ENCODE results near the gene ERMP1. TPM values are rescaled to one million over a fixed set of nuclear protein-coding genes. Genes with fewer than 3 reads are reported as not detected.

Gene ERMP1
- polyA plus RNA-seq, 1 of the 3 experiments (the other 2 are of a cell fraction) = 5.9 TPM

DNA sequence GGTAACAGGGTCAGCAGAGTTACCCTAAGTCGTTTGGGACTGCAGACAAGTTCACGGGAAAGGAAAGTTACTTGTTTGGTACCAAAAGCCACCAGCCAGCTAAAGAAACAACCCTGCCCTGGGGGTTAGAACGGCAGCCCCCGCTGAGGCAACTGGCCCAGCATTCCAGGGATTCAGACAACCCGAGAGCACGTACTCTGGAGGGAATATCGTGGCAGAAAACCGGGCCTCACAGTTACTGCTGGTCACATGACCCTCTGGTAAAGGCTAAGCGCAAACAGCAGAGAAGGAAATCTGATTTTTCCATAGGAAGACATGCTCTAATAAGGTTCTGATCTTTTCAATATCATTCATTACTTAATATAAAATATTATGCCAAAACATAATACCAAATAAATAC, 35.3 kb upstream of the ERMP1 start:
- Histone ChIP-seq H2AFZ (ENCODE audit: low read depth) (no peak overlapping the region), H3K27ac (ENCODE audit: low read depth in 2 of 2, low read length in 1 of 2) (no peak overlapping the region), H3K9me2 (no peaks in the 10 kb centered on the region), H3K4me3 (ENCODE audit: low read depth in 2 of 2, low read length in 1 of 2) (no peak overlapping the region), H3K9me3 (no peaks in the 10 kb centered on the region), H3F3A (replicated peaks; ENCODE audit: insufficient read depth) (no peaks in the 10 kb centered on the region), H3K4me2 (no peak overlapping the region), H3K79me2 (ENCODE audit: insufficient read depth) (no peaks in the 10 kb centered on the region), H3K9ac (no peak overlapping the region), H3K36me3 (replicated peaks in 1 of 2; ENCODE audit: control insufficient read depth in 1 of 2, insufficient read depth in 2 of 2, low read length in 1 of 2) (no peaks in the 10 kb centered on the region), H3K4me1 (ENCODE audit: control insufficient read depth in 1 of 2, insufficient read depth in 2 of 2, low read depth in 1 of 2, low read length in 1 of 2) (no peaks in the 10 kb centered on the region), H3K27me3 (ENCODE audit: insufficient read depth) (no peaks in the 10 kb centered on the region), H4K20me1 (ENCODE audit: insufficient read depth) (no peaks in the 10 kb centered on the region)
- TF ChIP-seq, protein P1, sequence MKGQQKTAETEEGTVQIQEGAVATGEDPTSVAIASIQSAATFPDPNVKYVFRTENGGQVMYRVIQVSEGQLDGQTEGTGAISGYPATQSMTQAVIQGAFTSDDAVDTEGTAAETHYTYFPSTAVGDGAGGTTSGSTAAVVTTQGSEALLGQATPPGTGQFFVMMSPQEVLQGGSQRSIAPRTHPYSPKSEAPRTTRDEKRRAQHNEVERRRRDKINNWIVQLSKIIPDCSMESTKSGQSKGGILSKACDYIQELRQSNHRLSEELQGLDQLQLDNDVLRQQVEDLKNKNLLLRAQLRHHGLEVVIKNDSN (IDR thresholded peaks at IDR 0.05; ENCODE audit: borderline replicate concordance, low read depth) = no peak
- TF ChIP-seq JUND (IDR thresholded peaks at IDR 0.05) (no peak), YY1 (IDR thresholded peaks at IDR 0.05; ENCODE audit: low read depth) (no peak), RAD21 (IDR thresholded peaks at IDR 0.05; ENCODE audit: low read length) (no peak), FOXJ3 (CRISPR knock-in tag; IDR thresholded peaks at IDR 0.05) (no peak), NRF1 (IDR thresholded peaks at IDR 0.05; ENCODE audit: low read depth, low read length) (no peak)
- TF ChIP-seq, protein P2, sequence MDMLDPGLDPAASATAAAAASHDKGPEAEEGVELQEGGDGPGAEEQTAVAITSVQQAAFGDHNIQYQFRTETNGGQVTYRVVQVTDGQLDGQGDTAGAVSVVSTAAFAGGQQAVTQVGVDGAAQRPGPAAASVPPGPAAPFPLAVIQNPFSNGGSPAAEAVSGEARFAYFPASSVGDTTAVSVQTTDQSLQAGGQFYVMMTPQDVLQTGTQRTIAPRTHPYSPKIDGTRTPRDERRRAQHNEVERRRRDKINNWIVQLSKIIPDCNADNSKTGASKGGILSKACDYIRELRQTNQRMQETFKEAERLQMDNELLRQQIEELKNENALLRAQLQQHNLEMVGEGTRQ (IDR thresholded peaks at IDR 0.05; ENCODE audit: borderline replicate concordance, low read depth, low read length) = no peak
- WGBS (ENCODE audit: low lambda C conversion rate) = 71% methylated on average over 9 of the region's 9 CpGs
- no peak for DNase-seq
- CTCF ChIA-PET = interaction anchor here (0.8 to 1.2 kb wide), 3 partner anchors 10 to 35 kb away, joined by 3 to 5 read pairs (median 3); partner anchors contain the start of gene ERMP1
- POLR2A ChIA-PET = no interaction called here

DNA sequence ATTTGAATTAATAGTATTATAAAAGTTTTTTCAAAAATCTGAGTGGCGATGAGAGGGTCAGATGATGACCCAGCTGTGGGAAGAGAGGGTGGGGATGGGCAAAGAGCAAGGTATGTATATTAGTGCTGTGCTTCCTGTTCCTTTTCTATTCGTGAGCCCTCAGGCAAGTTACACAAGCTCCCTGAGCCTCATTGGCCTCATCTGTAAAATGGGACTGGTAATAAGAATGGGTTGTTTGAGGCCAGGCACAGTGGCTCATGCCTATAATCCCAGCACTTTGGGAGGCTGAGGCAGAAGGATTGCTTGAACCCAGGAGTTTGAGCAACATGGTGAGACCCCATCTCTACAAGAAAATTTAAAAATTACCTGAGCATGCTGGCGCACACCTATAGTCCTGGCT, 33.8 kb upstream of the ERMP1 start:
- H3K4me3 ChIP-seq (ENCODE audit: low read depth in 2 of 2, low read length in 1 of 2) = no peak overlapping the region
- no peaks in the 10 kb centered on the region for H3K27me3 ChIP-seq (ENCODE audit: insufficient read depth)
- no peak for DNase-seq
- POLR2A ChIA-PET = no interaction called here
- no peak overlapping the region for H3K9ac ChIP-seq
- 79% methylated on average over 3 of the region's 3 CpGs for WGBS (ENCODE audit: low lambda C conversion rate)
- no peaks in the 10 kb centered on the region for H3K9me2 ChIP-seq
- no peaks in the 10 kb centered on the region for H3K36me3 ChIP-seq (replicated peaks in 1 of 2; ENCODE audit: control insufficient read depth in 1 of 2, insufficient read depth in 2 of 2, low read length in 1 of 2)
- no peaks in the 10 kb centered on the region for H3K79me2 ChIP-seq (ENCODE audit: insufficient read depth)
- no peak for TF ChIP-seq GABPA (IDR thresholded peaks at IDR 0.05; ENCODE audit: low read depth)
- no peak for TF ChIP-seq JUND (IDR thresholded peaks at IDR 0.05)
- TF ChIP-seq MXI1 (IDR thresholded peaks at IDR 0.05; ENCODE audit: low read depth, low read length) = no peak
- no peak for TF ChIP-seq TCF12 (IDR thresholded peaks at IDR 0.05)
- TF ChIP-seq, protein P2 (IDR thresholded peaks at IDR 0.05; ENCODE audit: borderline replicate concordance, low read depth, low read length) = no peak
- TF ChIP-seq, protein P3, sequence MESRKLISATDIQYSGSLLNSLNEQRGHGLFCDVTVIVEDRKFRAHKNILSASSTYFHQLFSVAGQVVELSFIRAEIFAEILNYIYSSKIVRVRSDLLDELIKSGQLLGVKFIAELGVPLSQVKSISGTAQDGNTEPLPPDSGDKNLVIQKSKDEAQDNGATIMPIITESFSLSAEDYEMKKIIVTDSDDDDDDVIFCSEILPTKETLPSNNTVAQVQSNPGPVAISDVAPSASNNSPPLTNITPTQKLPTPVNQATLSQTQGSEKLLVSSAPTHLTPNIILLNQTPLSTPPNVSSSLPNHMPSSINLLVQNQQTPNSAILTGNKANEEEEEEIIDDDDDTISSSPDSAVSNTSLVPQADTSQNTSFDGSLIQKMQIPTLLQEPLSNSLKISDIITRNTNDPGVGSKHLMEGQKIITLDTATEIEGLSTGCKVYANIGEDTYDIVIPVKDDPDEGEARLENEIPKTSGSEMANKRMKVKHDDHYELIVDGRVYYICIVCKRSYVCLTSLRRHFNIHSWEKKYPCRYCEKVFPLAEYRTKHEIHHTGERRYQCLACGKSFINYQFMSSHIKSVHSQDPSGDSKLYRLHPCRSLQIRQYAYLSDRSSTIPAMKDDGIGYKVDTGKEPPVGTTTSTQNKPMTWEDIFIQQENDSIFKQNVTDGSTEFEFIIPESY (IDR thresholded peaks at IDR 0.05; ENCODE audit: borderline replicate concordance, low read depth) = no peak
- no peak for TF ChIP-seq RAD21 (IDR thresholded peaks at IDR 0.05; ENCODE audit: low read length)
- no peak for TF ChIP-seq ELF1 (IDR thresholded peaks at IDR 0.05)
- no peaks in the 10 kb centered on the region for H3F3A ChIP-seq (replicated peaks; ENCODE audit: insufficient read depth)
- H3K9me3 ChIP-seq = no peaks in the 10 kb centered on the region
- no peak overlapping the region for H3K4me2 ChIP-seq
- H3K4me1 ChIP-seq (ENCODE audit: control insufficient read depth in 1 of 2, insufficient read depth in 2 of 2, low read depth in 1 of 2, low read length in 1 of 2) = no peaks in the 10 kb centered on the region
- H2AFZ ChIP-seq (ENCODE audit: low read depth) = no peak overlapping the region
- H3K27ac ChIP-seq (ENCODE audit: low read depth in 2 of 2, low read length in 1 of 2) = no peak overlapping the region
- H4K20me1 ChIP-seq (ENCODE audit: insufficient read depth) = no peaks in the 10 kb centered on the region
- CTCF ChIA-PET = no interaction called here
